SK-N-SH (cell line): ENCODE data around the gene KCTD15. TPM values are rescaled to one million over a fixed set of nuclear protein-coding genes. Genes with fewer than 3 reads are reported as not detected.

Source experiments
- CTCF ChIA-PET: fragments of 300-600, 350-600 bp; formaldehyde crosslinking; extraction: SDS; loops from one replicate; lab custom pipeline; 2021; lab: Yijun Ruan, JAX
- POLR2A ChIA-PET: fragments of 350-600 bp; sonication (Branson Sonifier 250); formaldehyde crosslinking; extraction: SDS; loops from one replicate; lab custom pipeline; 2020; ENCODE audit warnings: antibody characterized with exemption, inconsistent platforms; lab: Yijun Ruan, JAX
- DNase-seq: peaks from one replicate; pipeline ENCODE4 v3.0.0; 2012
- H2AFZ ChIP-seq: fragments of 200-600 bp; sonication (generic); 2 replicates; pipeline ENCODE4 v1.8.1; 2016; ENCODE audit warnings: antibody characterized with exemption, mild to moderate bottlenecking, low read depth
- H3F3A ChIP-seq: fragments of 200-600 bp; sonication (generic); replicated peaks from 2 replicates; pipeline ENCODE3; 2016; ENCODE audit warnings: antibody characterized with exemption, mild to moderate bottlenecking; ENCODE audit not compliant: insufficient read depth
- H3K27ac ChIP-seq, 2 experiments: fragments of 200-500 bp in 1 of 2; fragments of 200-600 bp in 1 of 2; sonication (Bioruptor generic) in 1 of 2; sonication (generic), shearing (Covaris generic) in 1 of 2; 2 replicates each; pipeline versions ENCODE4 v1.5.1 to v1.6.1; 2014 to 2016; ENCODE audit warnings: low read depth in 2 of 2, inconsistent platforms in 1 of 2, low read length in 1 of 2, mild to moderate bottlenecking in 1 of 2, mixed read lengths in 1 of 2
- H3K27me3 ChIP-seq: fragments of 200-600 bp; sonication (generic), shearing (Covaris generic); 2 replicates; pipeline ENCODE4 v1.6.1; 2016; ENCODE audit warnings: mixed run types; ENCODE audit not compliant: insufficient read depth
- H3K36me3 ChIP-seq, 2 experiments: fragments of 200-500 bp in 1 of 2; fragments of 200-600 bp in 1 of 2; sonication (Bioruptor generic) in 1 of 2; sonication (generic) in 1 of 2; replicated peaks in 1 of 2; 2 replicates each; pipeline versions ENCODE3 to v1.5.1; 2014 to 2016; ENCODE audit warnings: low read length in 1 of 2, mild to moderate bottlenecking in 1 of 2; ENCODE audit not compliant: insufficient read depth in 2 of 2, control insufficient read depth in 1 of 2
- H3K4me1 ChIP-seq, 2 experiments: fragments of 200-500 bp in 1 of 2; fragments of 200-600 bp in 1 of 2; sonication (Bioruptor generic) in 1 of 2; sonication (generic), shearing (Covaris generic) in 1 of 2; 2 replicates each; pipeline versions ENCODE4 v1.5.1 to v1.6.1; 2014 to 2016; ENCODE audit warnings: low read depth in 1 of 2, low read length in 1 of 2, mixed run types in 1 of 2; ENCODE audit not compliant: insufficient read depth in 2 of 2, control insufficient read depth in 1 of 2
- H3K4me2 ChIP-seq: fragments of 200-600 bp; sonication (generic), shearing (Covaris generic); 2 replicates; pipeline ENCODE4 v1.6.1; 2017; ENCODE audit warnings: mixed run types
- H3K4me3 ChIP-seq, 2 experiments: fragments of 200-500 bp in 1 of 2; fragments of 200-600 bp in 1 of 2; sonication (Bioruptor generic) in 1 of 2; sonication (generic), shearing (Covaris generic) in 1 of 2; 2 replicates each; pipeline versions ENCODE4 v1.5.1 to v1.8.1; 2014 to 2016; ENCODE audit warnings: low read depth in 2 of 2, inconsistent platforms in 1 of 2, low read length in 1 of 2, mild to moderate bottlenecking in 1 of 2, mixed read lengths in 1 of 2, moderate library complexity in 1 of 2
- H3K79me2 ChIP-seq: fragments of 200-600 bp; sonication (generic); 2 replicates; pipeline ENCODE4 v1.8.1; 2017; ENCODE audit warnings: mild to moderate bottlenecking; ENCODE audit not compliant: insufficient read depth
- H3K9ac ChIP-seq: fragments of 200-600 bp; sonication (generic); 2 replicates; pipeline ENCODE4 v1.6.1; 2017; ENCODE audit warnings: mixed run types
- H3K9me2 ChIP-seq: fragments of 200-600 bp; sonication (generic); 2 replicates; pipeline ENCODE4 v1.6.1; 2017; ENCODE audit warnings: mixed run types
- H3K9me3 ChIP-seq: fragments of 200-600 bp; sonication (generic); 2 replicates; pipeline ENCODE4 v1.6.1; 2017; ENCODE audit warnings: mixed run types, mild to moderate bottlenecking, moderate library complexity
- H4K20me1 ChIP-seq: fragments of 200-600 bp; sonication (generic); 2 replicates; pipeline ENCODE4 v1.6.1; 2017; ENCODE audit warnings: mild to moderate bottlenecking, mixed run types; ENCODE audit not compliant: insufficient read depth
- CTCF ChIP-seq: fragments of 200-600 bp; sonication (generic); IDR thresholded peaks from 2 replicates; pipeline ENCODE4 v1.6.1; 2017; ENCODE audit warnings: antibody characterized with exemption, mild to moderate bottlenecking, moderate library complexity
- ELF1 ChIP-seq: IDR thresholded peaks from 2 replicates; pipeline ENCODE4 v1.4.0; 2012
- EZH2phosphoT487 ChIP-seq: fragments of 200-600 bp; sonication (generic); IDR thresholded peaks from 2 replicates; pipeline ENCODE4 v1.6.1; 2017; ENCODE audit warnings: low read depth, mixed run types, mild to moderate bottlenecking, antibody characterized with exemption, moderate library complexity, borderline replicate concordance
- FOXJ3 ChIP-seq: sonication (generic); formaldehyde crosslinking; IDR thresholded peaks from 2 replicates; pipeline ENCODE4 v1.5.1; 2020; ENCODE audit warnings: mild to moderate bottlenecking, missing genetic modification reagents
- GABPA ChIP-seq: IDR thresholded peaks from 2 replicates; pipeline ENCODE4 v1.4.0; 2012; ENCODE audit warnings: low read depth, mild to moderate bottlenecking
- GATA2 ChIP-seq: sonication (generic); formaldehyde crosslinking; IDR thresholded peaks from 2 replicates; pipeline ENCODE4 v1.5.0; 2020; ENCODE audit warnings: mild to moderate bottlenecking, missing genetic modification reagents
- IRF3 ChIP-seq: fragments of 150-350 bp; IDR thresholded peaks from 2 replicates; pipeline ENCODE4 v1.6.1; 2016; ENCODE audit warnings: mild to moderate bottlenecking, low read depth, low read length
- JUND ChIP-seq: IDR thresholded peaks from 2 replicates; pipeline ENCODE4 v1.4.0; 2012
- MEF2A ChIP-seq: IDR thresholded peaks from 2 replicates; pipeline ENCODE4 v1.4.0; 2012; ENCODE audit warnings: low read depth, borderline replicate concordance
- MXI1 ChIP-seq: IDR thresholded peaks from 2 replicates; pipeline ENCODE4 v1.6.1; 2012; ENCODE audit warnings: mild to moderate bottlenecking, low read depth, low read length, improper control_type of control experiment
- NFIC ChIP-seq: IDR thresholded peaks from 2 replicates; pipeline ENCODE4 v1.4.0; 2012; ENCODE audit warnings: borderline replicate concordance
- POLR2AphosphoS5 ChIP-seq: IDR thresholded peaks from 2 replicates; pipeline ENCODE4 v1.6.1; 2012; ENCODE audit warnings: low read depth, low read length
- RAD21 ChIP-seq: IDR thresholded peaks from 2 replicates; pipeline ENCODE4 v1.6.1; 2012; ENCODE audit warnings: mild to moderate bottlenecking, low read length
- RCOR1 ChIP-seq: fragments of 150-350 bp; IDR thresholded peaks from 2 replicates; pipeline ENCODE4 v1.6.1; 2017; ENCODE audit warnings: antibody characterized with exemption, low read length
- REST ChIP-seq: IDR thresholded peaks from 2 replicates; pipeline ENCODE4 v1.6.1; 2012; ENCODE audit warnings: mild to moderate bottlenecking, low read depth, low read length, moderate library complexity
- RFX5 ChIP-seq: IDR thresholded peaks from 2 replicates; pipeline ENCODE4 v1.6.1; 2012; ENCODE audit warnings: mild to moderate bottlenecking, improper control_type of control experiment, low read length
- RXRA ChIP-seq: IDR thresholded peaks from 2 replicates; pipeline ENCODE4 v1.4.0; 2012; ENCODE audit warnings: low read depth, mild to moderate bottlenecking, borderline replicate concordance
- SMC3 ChIP-seq: IDR thresholded peaks from 2 replicates; pipeline ENCODE4 v1.6.1; 2012; ENCODE audit warnings: low read depth, low read length, improper control_type of control experiment
- TEAD4 ChIP-seq: IDR thresholded peaks from 2 replicates; pipeline ENCODE4 v1.4.0; 2012; ENCODE audit warnings: mild to moderate bottlenecking, borderline replicate concordance; ENCODE audit not compliant: insufficient read depth
- USF1 ChIP-seq: IDR thresholded peaks from 2 replicates; pipeline ENCODE4 v1.4.0; 2012; ENCODE audit warnings: low read depth, borderline replicate concordance
- USF2 ChIP-seq: fragments of 150-350 bp; IDR thresholded peaks from 2 replicates; pipeline ENCODE4 v1.6.1; 2017; ENCODE audit warnings: antibody characterized with exemption, low read length, low read depth, borderline replicate concordance
- YY1 ChIP-seq: IDR thresholded peaks from 2 replicates; pipeline ENCODE4 v1.4.0; 2012; ENCODE audit warnings: low read depth, mild to moderate bottlenecking
- WGBS: methylation state at CpG from one replicate; pipeline ENCODE4 v1.1.6; 2017; ENCODE audit warnings: low lambda C conversion rate; 5-methylcytosine and 5-hydroxymethylcytosine counted together
- polyA plus RNA-seq, 3 experiments: library from polyadenylated mRNA; depleted of rRNA; stranded (reverse); fragments of >200 nt; gene quantifications; 2 replicates each; pipeline ENCODE4 v1.2.3, GENCODE V29; 2012

The KCTD15 gene
- polyA plus RNA-seq, 1 of the 3 experiments (the other 2 are of a cell fraction), result 15.5 TPM

- Histone ChIP-seq H3K9me3 (no peaks in the 10 kb centered on the region), H3K9ac (no peak overlapping the region), H3K4me3 (no peak overlapping the region), H3K27me3 (no peaks in the 10 kb centered on the region), H4K20me1 (no peaks in the 10 kb centered on the region), H3K4me1 (no peaks in the 10 kb centered on the region; a peak in 1 of 4 replicates), H3K4me2 (no peak overlapping the region), H3K79me2 (no peaks in the 10 kb centered on the region), H3K36me3 (no peaks in the 10 kb centered on the region), H2AFZ (no peak overlapping the region), H3K9me2 (no peaks in the 10 kb centered on the region), H3F3A (no peaks in the 10 kb centered on the region), H3K27ac (no peak overlapping the region)
- TF ChIP-seq IRF3 (no peak), NFIC (no peak), JUND (no peak)
- CTCF ChIA-PET, result interaction anchor here (1.4 kb wide), 1 partner anchor 9 kb away, joined by 3 read pairs; no protein-coding TSS in a partner anchor
- WGBS, result 15% methylated on average over 2 of the region's 2 CpGs
- DNase-seq, result no peak
- POLR2A ChIA-PET, result no interaction called here
Measured at GRCh38 chr19:33821871-33822270, 25.2 kb downstream of the KCTD15 start.

- Histone ChIP-seq H3K4me1 (no peaks in the 10 kb centered on the region; a peak in 1 of 4 replicates), H3K9ac (no peak overlapping the region), H3K9me3 (no peaks in the 10 kb centered on the region), H3K27ac (no peak overlapping the region), H3K79me2 (no peaks in the 10 kb centered on the region), H4K20me1 (no peaks in the 10 kb centered on the region), H3K27me3 (no peaks in the 10 kb centered on the region), H3F3A (no peaks in the 10 kb centered on the region), H3K4me3 (no peak overlapping the region), H3K9me2 (no peaks in the 10 kb centered on the region), H2AFZ (no peak overlapping the region), H3K4me2 (no peak overlapping the region), H3K36me3 (no peaks in the 10 kb centered on the region)
- TF ChIP-seq RCOR1 (no peak), TEAD4 (no peak), GATA2 (no peak), MEF2A (no peak), MXI1 (no peak), EZH2phosphoT487 (no peak), USF2 (no peak), RAD21 (no peak), CTCF (no peak), USF1 (no peak), YY1 (no peak), FOXJ3 (CRISPR knock-in tag) (no peak), NFIC (no peak), SMC3 (no peak), POLR2AphosphoS5 (no peak), REST (no peak), RFX5 (no peak), ELF1 (no peak), GABPA (no peak), RXRA (no peak)
- no peak for DNase-seq
- POLR2A ChIA-PET, result no interaction called here
- CTCF ChIA-PET, result interaction anchor here (1.4 kb wide), 1 partner anchor 10 kb away, joined by 3 read pairs; no protein-coding TSS in a partner anchor
Measured at GRCh38 chr19:33823341-33823740, 26.7 kb downstream of the KCTD15 start.
